H1 (cell line): ENCODE measurements around the gene IFNB1. TPM values are rescaled to one million over a fixed set of nuclear protein-coding genes. Genes with fewer than 3 reads are reported as not detected.

Experiments
- CTCF ChIA-PET: fragments of 300-600 bp; sonication (Branson Sonifier 250); formaldehyde crosslinking; loops from one replicate; lab custom pipeline; 2021; ENCODE audit not compliant: partially characterized antibody; lab: Charles Lee
- POLR2A ChIA-PET: fragments of 300-600 bp; sonication (Branson Sonifier 250); formaldehyde crosslinking; loops from one replicate; lab custom pipeline; 2021; ENCODE audit warnings: inconsistent platforms; ENCODE audit not compliant: partially characterized antibody; lab: Charles Lee
- DNase-seq, 2 experiments: peaks; one replicate each; pipeline versions ENCODE4 v3.0.0 to v3.0.0-alpha.2; 2010 to 2022; ENCODE audit warnings: low spot score in 2 of 2, low read depth in 1 of 2, mixed read lengths in 1 of 2
- FAIRE-seq: peaks from 2 replicates; lab custom pipeline; 2011; peaks lifted over from hg19 to GRCh38; lab: Jason Lieb, UNC
- H2AFZ ChIP-seq: 2 replicates; pipeline ENCODE4 v1.8.1; 2012; ENCODE audit warnings: low read length, inconsistent platforms
- H2AK5ac ChIP-seq: 2 replicates; pipeline ENCODE4 v1.6.1; 2013; ENCODE audit warnings: low read depth, low read length
- H2BK120ac ChIP-seq: replicated peaks from 2 replicates; pipeline ENCODE3; 2013; ENCODE audit warnings: low read depth, low read length, inconsistent platforms
- H2BK12ac ChIP-seq: 2 replicates; pipeline ENCODE4 v1.6.1; 2013; ENCODE audit warnings: low read depth, low read length
- H2BK15ac ChIP-seq: 2 replicates; pipeline ENCODE4 v1.6.1; 2013; ENCODE audit warnings: low read length
- H2BK20ac ChIP-seq: 2 replicates; pipeline ENCODE4 v1.6.1; 2013; ENCODE audit warnings: low read length
- H2BK5ac ChIP-seq: 2 replicates; pipeline ENCODE4 v1.6.1; 2013; ENCODE audit warnings: low read depth, low read length
- H3K14ac ChIP-seq: 2 replicates; pipeline ENCODE4 v1.6.1; 2013; ENCODE audit warnings: inconsistent platforms; ENCODE audit not compliant: insufficient read length
- H3K18ac ChIP-seq: 2 replicates; pipeline ENCODE4 v1.6.1; 2013; ENCODE audit warnings: low read length; ENCODE audit errors: extremely low read depth
- H3K23ac ChIP-seq: 2 replicates; pipeline ENCODE4 v1.6.1; 2013; ENCODE audit warnings: inconsistent platforms; ENCODE audit not compliant: insufficient read length
- H3K23me2 ChIP-seq: 2 replicates; pipeline ENCODE4 v1.6.1; 2013; ENCODE audit warnings: low read depth, low read length
- H3K27ac ChIP-seq: 2 replicates; pipeline ENCODE4 v1.6.1; 2011; ENCODE audit warnings: low read depth, low read length, inconsistent platforms
- H3K27me3 ChIP-seq, 4 experiments: replicated peaks in 1 of 4; 1 replicate in 1 of 4; 2 replicates in 3 of 4; pipeline versions ENCODE4 v1.6.1 to v1.8.1; 2011 to 2013; ENCODE audit warnings: low read length in 3 of 4, mild to moderate bottlenecking in 3 of 4, inconsistent platforms in 2 of 4, mixed read lengths in 2 of 4, moderate library complexity in 1 of 4; ENCODE audit not compliant: control insufficient read depth in 3 of 4, insufficient read depth in 3 of 4; ENCODE audit errors: extremely low read depth in 1 of 4
- H3K36me3 ChIP-seq, 4 experiments: 2 replicates each; pipeline versions ENCODE4 v1.6.1 to v1.8.1; 2011 to 2013; ENCODE audit warnings: mild to moderate bottlenecking in 4 of 4, low read length in 3 of 4, moderate library complexity in 2 of 4, control low read depth in 1 of 4, inconsistent platforms in 1 of 4; ENCODE audit not compliant: insufficient read depth in 4 of 4, control insufficient read depth in 2 of 4
- H3K4ac ChIP-seq: replicated peaks from 2 replicates; pipeline ENCODE3; 2013; ENCODE audit warnings: low read length, low read depth, mixed read lengths, inconsistent platforms; ENCODE audit not compliant: insufficient read length
- H3K4me1 ChIP-seq, 4 experiments: replicated peaks in 1 of 4; 1 replicate in 1 of 4; 2 replicates in 3 of 4; pipeline versions ENCODE4 v1.6.1 to v1.8.1; 2011 to 2013; ENCODE audit warnings: low read length in 3 of 4, inconsistent platforms in 2 of 4, mixed read lengths in 1 of 4; ENCODE audit not compliant: insufficient read depth in 4 of 4, control insufficient read depth in 3 of 4
- H3K4me2 ChIP-seq, 2 experiments: 2 replicates each; pipeline versions ENCODE4 v1.6.1 to v1.8.1; 2011 to 2013; ENCODE audit warnings: low read depth in 2 of 2, low read length in 2 of 2, control low read depth in 1 of 2, inconsistent platforms in 1 of 2, mild to moderate bottlenecking in 1 of 2; ENCODE audit not compliant: insufficient read depth in 1 of 2
- H3K4me3 ChIP-seq, 4 experiments: fragments of 200-600, 300-600 bp in 1 of 4; sonication (generic), shearing (Covaris generic), sonication (Bioruptor Twin) in 1 of 4; 2 replicates each; pipeline versions ENCODE4 v1.5.1 to v1.8.1; 2011 to 2016; ENCODE audit warnings: low read length in 4 of 4, low read depth in 3 of 4, control low read depth in 2 of 4, inconsistent platforms in 2 of 4, mild to moderate bottlenecking in 2 of 4, mixed read lengths in 1 of 4, moderate library complexity in 1 of 4; ENCODE audit not compliant: insufficient read depth in 2 of 4; ENCODE audit errors: extremely low read depth in 1 of 4
- H3K56ac ChIP-seq: replicated peaks from 2 replicates; pipeline ENCODE3; 2013; ENCODE audit warnings: low read depth, mild to moderate bottlenecking, mixed read lengths, low read length, inconsistent platforms; ENCODE audit not compliant: insufficient read length
- H3K79me1 ChIP-seq: 2 replicates; pipeline ENCODE4 v1.6.1; 2013; ENCODE audit warnings: low read depth, low read length, control low read depth
- H3K79me2 ChIP-seq, 2 experiments: 2 replicates each; pipeline versions ENCODE4 v1.6.1 to v1.8.1; 2012 to 2013; ENCODE audit warnings: low read length in 2 of 2, mild to moderate bottlenecking in 2 of 2, inconsistent platforms in 1 of 2; ENCODE audit not compliant: insufficient read depth in 2 of 2, control insufficient read depth in 1 of 2
- H3K9ac ChIP-seq, 4 experiments: replicated peaks in 1 of 4; 1 replicate in 1 of 4; 2 replicates in 3 of 4; pipeline versions ENCODE4 v1.6.1 to v1.8.1; 2011 to 2013; ENCODE audit warnings: low read depth in 3 of 4, low read length in 3 of 4, control low read depth in 2 of 4, mild to moderate bottlenecking in 2 of 4, moderate library complexity in 2 of 4, inconsistent platforms in 1 of 4; ENCODE audit errors: extremely low read depth in 1 of 4
- H3K9me3 ChIP-seq, 2 experiments: 2 replicates each; pipeline versions ENCODE4 v1.6.1 to v1.8.1; 2012 to 2013; ENCODE audit warnings: mild to moderate bottlenecking in 2 of 2, moderate library complexity in 2 of 2, control low read depth in 1 of 2, inconsistent platforms in 1 of 2, low read depth in 1 of 2, low read length in 1 of 2, mixed read lengths in 1 of 2; ENCODE audit not compliant: insufficient read depth in 2 of 2
- H4K20me1 ChIP-seq, 2 experiments: replicated peaks in 1 of 2; 2 replicates each; pipeline versions ENCODE3 to v1.8.1; 2011 to 2013; ENCODE audit warnings: inconsistent platforms in 2 of 2, low read length in 2 of 2, mild to moderate bottlenecking in 1 of 2; ENCODE audit not compliant: insufficient read depth in 2 of 2, control insufficient read depth in 1 of 2
- H4K5ac ChIP-seq: 2 replicates; pipeline ENCODE4 v1.6.1; 2013; ENCODE audit warnings: low read length, low read depth, mixed read lengths, inconsistent platforms; ENCODE audit not compliant: insufficient read length
- H4K8ac ChIP-seq: 2 replicates; pipeline ENCODE4 v1.8.0; 2013; ENCODE audit warnings: mild to moderate bottlenecking, moderate library complexity, low read length, inconsistent platforms; ENCODE audit not compliant: insufficient read depth; ENCODE audit errors: extremely low read depth
- H4K91ac ChIP-seq: replicated peaks from 2 replicates; pipeline ENCODE3; 2013; ENCODE audit warnings: low read length, mixed read lengths, inconsistent platforms; ENCODE audit not compliant: insufficient read length
- CEBPB ChIP-seq: IDR thresholded peaks from 2 replicates; pipeline ENCODE4 v1.6.1; 2012; ENCODE audit warnings: low read depth, low read length
- HDAC6 ChIP-seq: IDR thresholded peaks from one replicate; pipeline ENCODE4 v1.7.1; 2012; ENCODE audit warnings: low read depth, mild to moderate bottlenecking, inconsistent platforms, low read length, moderate library complexity
- JUND ChIP-seq: IDR thresholded peaks from 2 replicates; pipeline ENCODE4 v1.6.1; 2011; ENCODE audit warnings: mild to moderate bottlenecking, improper control_type of control experiment, low read length
- MAFK ChIP-seq: IDR thresholded peaks from 2 replicates; pipeline ENCODE4 v1.6.1; 2012; ENCODE audit warnings: low read depth, mild to moderate bottlenecking, improper control_type of control experiment, low read length
- POU5F1 ChIP-seq: IDR thresholded peaks from 2 replicates; pipeline ENCODE4 v1.6.1; 2011; ENCODE audit warnings: low read depth, mild to moderate bottlenecking, low read length, moderate library complexity
- RAD21 ChIP-seq, 2 experiments: IDR thresholded peaks in 1 of 2; conservative IDR thresholded peaks in 1 of 2; 2 replicates each; pipeline ENCODE4 v1.6.1; 2011; ENCODE audit warnings: low read depth in 2 of 2, low read length in 2 of 2, improper control_type of control experiment in 1 of 2, inconsistent platforms in 1 of 2, mild to moderate bottlenecking in 1 of 2, moderate library complexity in 1 of 2
- SIN3A ChIP-seq, 2 experiments: IDR thresholded peaks in 1 of 2; conservative IDR thresholded peaks in 1 of 2; 2 replicates each; pipeline ENCODE4 v1.6.1; 2011 to 2012; ENCODE audit warnings: low read length in 2 of 2, improper control_type of control experiment in 1 of 2, low read depth in 1 of 2, mild to moderate bottlenecking in 1 of 2
- TAF1 ChIP-seq: IDR thresholded peaks from 2 replicates; pipeline ENCODE4 v1.6.1; 2011; ENCODE audit warnings: mild to moderate bottlenecking, low read depth, low read length
- WGBS, 2 experiments: shearing (Covaris generic) in 1 of 2; methylation state at CpG; one replicate each; pipeline versions ENCODE4 v1.1.6 to v1.1.7; 2013 to 2015; ENCODE audit warnings: low lambda C conversion rate in 2 of 2, mixed read lengths in 2 of 2, inconsistent platforms in 1 of 2, low coverage in 1 of 2, missing lambda C conversion rate in 1 of 2; ENCODE audit not compliant: insufficient replicate concordance in 2 of 2, insufficient coverage in 1 of 2, insufficient read length in 1 of 2; ENCODE audit errors: extremely low coverage in 1 of 2, missing lambda C conversion rate in 1 of 2; 5-methylcytosine and 5-hydroxymethylcytosine counted together
- polyA plus RNA-seq, 7 experiments: library from polyadenylated mRNA; depleted of rRNA in 3 of 7; stranded (reverse) in 5 of 7; unstranded in 2 of 7; fragments of >200 nt in 5 of 7; fragments of 200-250 nt in 2 of 7; gene quantifications; 1 replicate in 5 of 7; 2 replicates in 1 of 7; 4 replicates in 1 of 7; pipeline versions ENCODE4 v1.2.1 to v1.2.3, GENCODE V29; 2011 to 2013; ENCODE audit warnings: missing spikeins in 2 of 7, mixed read lengths in 2 of 7
- total RNA-seq: library from RNA; stranded (reverse); fragmentation: NEBNext Ultra II Directional; extraction: Animal tissue kit (Norgen Biotek cat#: 25700); gene quantifications from 2 replicates; pipeline ENCODE4 v1.2.1, GENCODE V29; 2021
- TF ChIP-seq, protein P1 (sequence below): IDR thresholded peaks from 2 replicates; pipeline ENCODE4 v1.6.1; 2011; ENCODE audit warnings: low read depth, mild to moderate bottlenecking, low read length; ENCODE audit not compliant: insufficient read depth
- TF ChIP-seq, protein P2 (sequence below), 3 experiments: IDR thresholded peaks; 1 replicate in 2 of 3; 2 replicates in 1 of 3; pipeline versions ENCODE4 v1.5.1 to v1.6.1; 2011; ENCODE audit warnings: low read length in 3 of 3, mild to moderate bottlenecking in 3 of 3, inconsistent platforms in 2 of 3, low read depth in 1 of 3, moderate library complexity in 1 of 3; ENCODE audit not compliant: insufficient read depth in 1 of 3; ENCODE audit errors: control extremely low read depth in 1 of 3

The IFNB1 gene
- total and polyA plus RNA-seq, 2 of the 8 experiments (the other 6 are each of a cell fraction or from before 2014, with no cell fraction given): not detected

DNA sequence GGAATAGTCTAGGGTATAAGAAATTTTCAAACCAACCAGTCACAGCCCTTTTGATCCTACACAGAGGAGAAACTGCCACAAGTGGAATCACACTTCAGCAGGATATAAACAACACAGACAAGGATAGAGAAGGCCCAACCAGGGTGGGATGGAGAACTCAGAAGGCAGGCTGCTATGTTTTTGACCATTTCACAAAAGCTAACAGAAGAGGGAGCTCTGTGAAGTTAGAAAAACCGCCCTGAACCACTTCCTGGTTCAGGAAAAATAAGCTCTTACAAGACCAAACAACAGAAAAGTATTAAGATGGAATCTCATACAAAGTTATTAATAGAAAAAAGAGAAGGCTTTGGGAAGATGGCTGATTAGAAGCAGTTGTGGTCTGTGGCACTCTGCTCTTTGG is 960 bp upstream of the IFNB1 start:
- POLR2A ChIA-PET: no interaction called here
- H2BK20ac ChIP-seq: no peak overlapping the region
- H3K36me3 ChIP-seq: no peaks in the 10 kb centered on the region
- no peak for TF ChIP-seq POU5F1
- TF ChIP-seq, protein P1, sequence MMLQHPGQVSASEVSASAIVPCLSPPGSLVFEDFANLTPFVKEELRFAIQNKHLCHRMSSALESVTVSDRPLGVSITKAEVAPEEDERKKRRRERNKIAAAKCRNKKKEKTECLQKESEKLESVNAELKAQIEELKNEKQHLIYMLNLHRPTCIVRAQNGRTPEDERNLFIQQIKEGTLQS: no peak
- no peak for TF ChIP-seq CEBPB
- TF ChIP-seq JUND: no peak
- TF ChIP-seq, protein P2, sequence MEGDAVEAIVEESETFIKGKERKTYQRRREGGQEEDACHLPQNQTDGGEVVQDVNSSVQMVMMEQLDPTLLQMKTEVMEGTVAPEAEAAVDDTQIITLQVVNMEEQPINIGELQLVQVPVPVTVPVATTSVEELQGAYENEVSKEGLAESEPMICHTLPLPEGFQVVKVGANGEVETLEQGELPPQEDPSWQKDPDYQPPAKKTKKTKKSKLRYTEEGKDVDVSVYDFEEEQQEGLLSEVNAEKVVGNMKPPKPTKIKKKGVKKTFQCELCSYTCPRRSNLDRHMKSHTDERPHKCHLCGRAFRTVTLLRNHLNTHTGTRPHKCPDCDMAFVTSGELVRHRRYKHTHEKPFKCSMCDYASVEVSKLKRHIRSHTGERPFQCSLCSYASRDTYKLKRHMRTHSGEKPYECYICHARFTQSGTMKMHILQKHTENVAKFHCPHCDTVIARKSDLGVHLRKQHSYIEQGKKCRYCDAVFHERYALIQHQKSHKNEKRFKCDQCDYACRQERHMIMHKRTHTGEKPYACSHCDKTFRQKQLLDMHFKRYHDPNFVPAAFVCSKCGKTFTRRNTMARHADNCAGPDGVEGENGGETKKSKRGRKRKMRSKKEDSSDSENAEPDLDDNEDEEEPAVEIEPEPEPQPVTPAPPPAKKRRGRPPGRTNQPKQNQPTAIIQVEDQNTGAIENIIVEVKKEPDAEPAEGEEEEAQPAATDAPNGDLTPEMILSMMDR (IDR thresholded peaks at IDR 0.05; ENCODE audit: control extremely low read depth in 1 of 3, insufficient read depth in 1 of 3, low read depth in 1 of 3, low read length in 3 of 3): peak in 1 of 3 experiments; percentile 24; a peak in 1 of 4 replicates
- no peak for TF ChIP-seq TAF1
- no peak for TF ChIP-seq HDAC6
- TF ChIP-seq SIN3A (conservative IDR thresholded peaks at IDR 0.05 in 1 of 2, IDR thresholded peaks at IDR 0.05 in 1 of 2; ENCODE audit: low read depth in 1 of 2, low read length in 2 of 2): no peak
- no peak for TF ChIP-seq MAFK
- peak; percentile 19 to 27; a peak in 3 of 4 replicates for TF ChIP-seq RAD21 (IDR thresholded peaks at IDR 0.05 in 1 of 2, conservative IDR thresholded peaks at IDR 0.05 in 1 of 2; ENCODE audit: low read depth in 2 of 2, low read length in 2 of 2)

More for the DNA sequence above, 960 bp upstream of the IFNB1 start:
- Histone ChIP-seq H2AK5ac (no peak overlapping the region), H3K23ac (no peak overlapping the region), H3K18ac (no peak overlapping the region), H3K14ac (no peak overlapping the region), H3K9me3 (no peaks in the 10 kb centered on the region), H3K4ac (no peak overlapping the region), H4K8ac (no peak overlapping the region), H3K56ac (no peak overlapping the region), H2BK12ac (no peak overlapping the region), H3K4me2 (no peak overlapping the region), H2BK120ac (no peak overlapping the region), H3K4me3 (no peak overlapping the region), H4K20me1 (no peaks in the 10 kb centered on the region), H3K23me2 (no peaks in the 10 kb centered on the region), H3K27me3 (no peaks in the 10 kb centered on the region), H2AFZ (0 out of 2 replicates have a peak overlapping the region, but pooled peaks have one; percentile 23), H3K9ac (no peak overlapping the region), H4K5ac (no peak overlapping the region), H3K79me1 (no peaks in the 10 kb centered on the region), H2BK15ac (no peak overlapping the region), H3K79me2 (no peaks in the 10 kb centered on the region), H3K4me1 (no peaks in the 10 kb centered on the region), H4K91ac (no peak overlapping the region), H3K27ac (no peak overlapping the region), H2BK5ac (no peak overlapping the region)
- FAIRE-seq: no peak
- WGBS, 2 experiments: 100% methylated on average over 1 of the region's 1 CpG; no CpG with 5 or more reads in 1 of the 2 experiments
- DNase-seq: no peak
- CTCF ChIA-PET: interaction anchor here (0.6 to 2.2 kb wide), 11 partner anchors 8 to 1586 kb away, joined by 3 to 13 read pairs (median 5); no protein-coding TSS in a partner anchor
